Gastrocnemius medialis (tissue), 4 donors: ENCODE data around the gene ZPLD1.

Experiments
- CTCF ChIP-seq, 5 experiments: fragments of 450-650 bp in 3 of 5; fragments of 200-600 bp in 2 of 5; sonication (generic) in 2 of 5; IDR thresholded peaks in 4 of 5; conservative IDR thresholded peaks in 1 of 5; 1 replicate in 4 of 5; 2 replicates in 1 of 5; pipeline ENCODE4 v1.5.1; 2016 to 2019; ENCODE audit warnings: antibody characterized with exemption in 5 of 5, mild to moderate bottlenecking in 3 of 5, moderate library complexity in 3 of 5
- POLR2A ChIP-seq, 2 donors: fragments of 450-650 bp; IDR thresholded peaks; one replicate each; pipeline ENCODE4 v1.6.1; 2017; ENCODE audit warnings: antibody characterized with exemption in 2 of 2, mild to moderate bottlenecking in 2 of 2, moderate library complexity in 2 of 2

- TF ChIP-seq POLR2A (IDR thresholded peaks at IDR 0.05) (no peak), CTCF (IDR thresholded peaks at IDR 0.05 in 4 of 5, conservative IDR thresholded peaks at IDR 0.05 in 1 of 5) (no peak)
These were observed 36.6 kb upstream of the ZPLD1 start for GRCh38 chr3:102398176-102398575.
